ENCODE measurements around the gene OLIG1. TPM values are rescaled to one million over a fixed set of nuclear protein-coding genes. Genes with fewer than 3 reads are reported as not detected.

The OLIG1 gene
- total RNA-seq, 4 donors from 2014 or later, result not detected

GRCh38 chr21:33028287-33028670 is 41.7 kb upstream of the OLIG1 start:
- no peak for TF ChIP-seq EP300 (IDR thresholded peaks at IDR 0.05)
- TF ChIP-seq POLR2A (IDR thresholded peaks at IDR 0.05), result no peak
- no peak for TF ChIP-seq CTCF (IDR thresholded peaks at IDR 0.05)

GRCh38 chr21:33028773-33029384 is 41.1 kb upstream of the OLIG1 start:
- no peaks in the 10 kb centered on the region for H3K9me3 ChIP-seq
- H3K4me1 ChIP-seq, result peaks cover 0 to 71% (median 19%) of the 10 kb centered on the region in 4 donors
- TF ChIP-seq EP300 (IDR thresholded peaks at IDR 0.05) (peak in 1 of 2 donors; percentile 15), CTCF (IDR thresholded peaks at IDR 0.05) (no peak)
- WGBS, 2 donors, result 5 to 8% methylated on average over 28 of the region's 28 CpGs
- H3K27ac ChIP-seq, result no peak overlapping the region
- DNase-seq (ENCODE audit: low spot score in 2 of 2), result no peak
- H3K4me3 ChIP-seq, result no peak overlapping the region
- H3K27me3 ChIP-seq, result peaks cover 12 to 99% of the 10 kb centered on the region in 2 donors
- H3K36me3 ChIP-seq, result no peaks in the 10 kb centered on the region

More at GRCh38 chr21:33028287-33028670, 41.7 kb upstream of the OLIG1 start:
- Histone ChIP-seq H3K36me3 (no peaks in the 10 kb centered on the region), H3K4me3 (no peak overlapping the region), H3K27me3 (peaks cover 14 to 99% of the 10 kb centered on the region in 2 donors), H3K4me1 (peaks cover 0 to 71% (median 23%) of the 10 kb centered on the region in 4 donors), H3K27ac (no peak overlapping the region), H3K9me3 (no peaks in the 10 kb centered on the region)
- 3 to 7% methylated on average over 14 to 15 of the region's 15 CpGs for WGBS, 2 donors
- no peak for DNase-seq (ENCODE audit: low spot score in 2 of 2)

GRCh38 chr21:33029385-33029921 is 40.5 kb upstream of the OLIG1 start:
- no peaks in the 10 kb centered on the region for H3K36me3 ChIP-seq
- H3K4me1 ChIP-seq, result peaks cover 0 to 66% (median 13%) of the 10 kb centered on the region in 4 donors
- H3K27me3 ChIP-seq, result peaks cover 6 to 99% of the 10 kb centered on the region in 2 donors
- no peak for DNase-seq (ENCODE audit: low spot score in 2 of 2)
- no peaks in the 10 kb centered on the region for H3K9me3 ChIP-seq
- no peak overlapping the region for H3K4me3 ChIP-seq
- TF ChIP-seq POLR2A (IDR thresholded peaks at IDR 0.05) (no peak), EP300 (IDR thresholded peaks at IDR 0.05) (no peak), CTCF (IDR thresholded peaks at IDR 0.05) (no peak)
- no peak overlapping the region for H3K27ac ChIP-seq
- 25 to 28% methylated on average over 19 of the region's 19 CpGs for WGBS, 2 donors

DNA sequence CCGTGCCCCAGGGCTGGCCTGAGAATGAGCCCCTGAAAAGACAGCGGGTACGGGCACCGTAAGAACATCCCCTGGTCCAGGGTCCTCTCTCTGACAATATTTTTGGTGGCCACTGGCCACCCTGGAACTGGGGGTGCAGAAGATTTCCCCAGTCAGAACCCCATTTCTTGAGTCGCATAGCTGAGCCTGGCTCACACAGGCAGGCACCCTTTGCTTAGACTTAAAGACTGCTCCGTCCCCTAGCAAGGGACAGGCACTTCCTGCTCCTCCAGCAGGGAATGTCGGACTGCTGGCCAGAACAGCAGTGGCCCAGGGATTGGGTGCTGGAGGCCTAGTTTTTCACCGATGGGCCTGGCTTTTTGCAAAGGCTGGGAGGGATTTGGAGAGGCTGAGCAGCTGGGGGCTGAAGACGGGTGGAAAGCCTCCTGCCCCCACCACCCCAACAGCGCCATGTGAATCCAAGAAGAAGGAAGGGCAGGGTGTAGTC is 39.9 kb upstream of the OLIG1 start:
- Histone ChIP-seq H3K27me3 (peaks cover 2 to 99% of the 10 kb centered on the region in 2 donors), H3K9me3 (no peaks in the 10 kb centered on the region), H3K4me3 (no peak overlapping the region), H3K36me3 (no peaks in the 10 kb centered on the region), H3K27ac (no peak overlapping the region), H3K4me1 (peaks cover 0 to 60% (median 12%) of the 10 kb centered on the region in 4 donors)
- TF ChIP-seq POLR2A (IDR thresholded peaks at IDR 0.05) (no peak), EP300 (IDR thresholded peaks at IDR 0.05) (no peak)
- 44 to 55% methylated on average over 10 of the region's 10 CpGs for WGBS, 2 donors
- DNase-seq (ENCODE audit: low spot score in 2 of 2), result no peak

DNA sequence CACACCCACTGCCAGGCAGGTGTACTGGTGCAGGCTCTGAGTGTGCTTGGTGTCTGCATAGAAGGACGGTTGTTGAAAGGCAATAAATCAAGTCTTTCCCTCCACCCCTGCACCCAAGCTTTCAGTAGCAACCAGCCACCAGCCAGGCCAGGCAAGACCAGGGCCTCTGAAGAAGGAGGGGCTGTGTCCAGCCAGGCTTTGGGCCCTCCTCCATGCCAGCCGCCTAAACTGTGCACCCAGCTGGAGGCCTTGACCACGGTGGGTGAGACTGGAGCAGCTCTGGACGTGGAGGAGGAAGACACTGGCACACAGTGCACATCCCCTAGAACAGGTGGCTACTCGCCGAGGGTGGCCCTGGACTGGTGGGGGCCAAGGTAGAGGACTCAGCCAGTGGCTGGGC is 39.3 kb upstream of the OLIG1 start:
- TF ChIP-seq CTCF (IDR thresholded peaks at IDR 0.05) (no peak), POLR2A (IDR thresholded peaks at IDR 0.05) (no peak), EP300 (IDR thresholded peaks at IDR 0.05) (no peak)
- no peak for DNase-seq (ENCODE audit: low spot score in 2 of 2)
- H3K4me1 ChIP-seq, result peaks cover 0 to 54% (median 11%) of the 10 kb centered on the region in 4 donors
- no peak overlapping the region for H3K4me3 ChIP-seq
- 55 to 71% methylated on average over 6 of the region's 6 CpGs for WGBS, 2 donors
- H3K36me3 ChIP-seq, result no peaks in the 10 kb centered on the region
- H3K27ac ChIP-seq, result no peak overlapping the region
- H3K27me3 ChIP-seq, result peaks cover 0 to 99% of the 10 kb centered on the region in 2 donors
- no peaks in the 10 kb centered on the region for H3K9me3 ChIP-seq

Data from tibial nerve (tissue), 4 donors.